ENCODE results near the gene TMEM239.
"Not testable (repeated sequence)": the region's sequence is repeated elsewhere in the genome, so short reads cannot be mapped to it uniquely, and the experiment has no call there.

The TMEM239 gene

DNA sequence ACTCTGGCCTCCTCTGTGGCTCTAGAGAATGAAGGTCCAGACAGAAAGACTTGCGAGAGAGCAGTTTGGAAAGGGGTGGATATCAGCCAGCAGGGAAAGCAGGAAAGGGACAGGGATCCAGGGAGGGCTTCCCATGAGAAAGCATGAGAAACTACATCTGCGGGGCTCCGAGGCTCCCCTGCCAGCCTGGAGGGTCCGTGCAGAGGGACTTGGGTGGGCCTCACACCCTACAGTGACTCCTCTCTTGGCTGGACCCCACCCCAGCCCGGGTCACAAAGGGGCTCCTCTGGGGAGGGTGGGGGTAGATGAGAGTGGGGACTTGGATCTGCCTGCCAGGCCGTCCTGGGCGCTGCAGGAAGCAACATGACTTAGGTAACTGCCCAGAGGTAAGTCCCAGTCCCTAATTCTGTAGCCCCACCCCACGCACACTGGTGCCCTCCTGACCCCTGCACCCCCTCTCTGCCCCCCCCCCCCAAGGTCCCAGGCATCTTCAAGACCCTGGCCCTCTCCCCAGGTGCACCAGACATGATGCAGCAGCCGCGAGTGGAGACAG is at the start of gene TMEM239:
TSS of gene TMEM239 (plus strand) at position 335 of the 553 bp plus-strand sequence. CDS start at position 526, 191 bp downstream.
- DNase-seq: no peak

DNA sequence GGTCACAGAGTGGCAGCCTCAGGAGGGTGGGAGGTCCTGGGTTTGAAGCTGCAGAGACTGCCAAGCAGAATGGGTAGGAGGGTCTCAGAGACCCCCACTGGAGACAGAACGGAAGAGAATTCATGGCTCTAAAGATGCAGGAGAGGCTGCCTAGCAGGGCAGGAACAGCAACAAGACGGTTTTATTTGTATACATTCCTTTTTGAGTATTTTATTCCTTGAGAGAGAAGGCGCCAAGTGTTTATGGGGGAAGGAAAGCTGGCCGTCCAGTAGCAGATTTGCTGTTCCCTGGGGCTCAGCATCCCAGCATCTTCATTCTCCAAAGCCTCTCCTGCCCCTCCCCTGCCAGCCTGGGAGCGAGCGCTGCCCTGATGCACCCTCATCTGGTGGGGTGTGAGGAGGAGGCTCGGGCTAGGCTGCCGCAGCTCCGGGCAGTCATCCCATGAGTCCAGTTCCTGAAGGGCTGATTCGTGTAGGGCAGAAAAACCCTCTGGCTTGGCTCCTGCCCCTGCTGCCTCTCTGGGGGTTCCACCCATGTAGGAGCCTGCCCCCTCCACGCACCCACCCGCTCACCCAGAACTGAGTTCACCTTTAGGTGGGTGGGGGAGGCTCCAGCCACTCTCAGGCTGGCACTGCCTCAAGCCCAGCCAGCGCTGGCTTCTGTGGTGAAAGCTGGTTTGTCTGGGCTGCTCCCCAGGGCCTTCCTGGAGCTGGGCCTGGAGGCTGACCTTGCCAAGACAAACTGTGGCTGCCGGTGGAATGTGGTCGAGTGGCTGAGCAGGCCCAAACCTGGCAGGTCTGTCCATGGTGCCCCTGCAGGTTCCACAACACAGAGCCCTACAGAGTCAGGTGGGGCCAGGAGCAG is 48.2 kb upstream of the TMEM239 start:
- no peak for DNase-seq

DNA sequence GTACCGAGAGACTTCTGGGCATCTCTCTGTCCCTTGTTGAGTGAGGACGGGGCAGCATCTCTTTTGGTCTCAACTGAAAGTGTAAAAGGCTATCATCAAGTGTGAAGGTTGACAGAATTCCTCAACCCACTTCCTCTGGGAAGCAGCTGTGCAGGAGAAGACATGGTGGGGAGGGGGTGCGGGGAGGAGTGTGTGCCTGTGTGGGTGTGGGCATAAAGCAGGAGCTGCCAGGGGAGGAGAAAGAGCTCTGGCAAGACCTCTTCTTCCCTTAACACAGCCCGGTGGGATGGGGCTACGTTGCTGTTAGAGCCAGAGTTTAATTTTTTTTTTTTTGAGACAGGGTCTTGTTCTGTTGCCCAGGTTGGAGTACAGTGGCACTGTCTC is 47.5 kb upstream of the TMEM239 start:
- DNase-seq: no peak

DNA sequence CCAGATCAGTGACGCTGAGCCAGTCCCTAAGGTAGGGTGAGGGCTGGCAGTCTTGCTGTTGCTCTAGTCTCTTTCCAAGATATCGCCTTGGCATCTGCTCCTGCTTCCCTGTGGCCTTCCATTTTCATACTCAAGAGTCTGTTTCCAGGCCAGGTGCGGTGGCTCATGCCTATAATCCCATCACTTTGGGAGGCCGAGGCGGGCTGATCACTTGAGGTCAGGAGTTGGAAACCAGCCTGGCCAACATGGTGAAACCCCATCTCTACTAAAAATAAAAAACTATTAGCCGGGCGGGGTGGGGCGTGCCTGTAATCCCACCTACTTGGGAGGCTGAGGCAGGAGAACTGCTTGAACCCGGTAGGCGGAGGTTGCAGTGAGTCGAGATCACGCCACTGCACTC is 46.1 kb upstream of the TMEM239 start:
- DNase-seq: not testable (repeated sequence)

DNA sequence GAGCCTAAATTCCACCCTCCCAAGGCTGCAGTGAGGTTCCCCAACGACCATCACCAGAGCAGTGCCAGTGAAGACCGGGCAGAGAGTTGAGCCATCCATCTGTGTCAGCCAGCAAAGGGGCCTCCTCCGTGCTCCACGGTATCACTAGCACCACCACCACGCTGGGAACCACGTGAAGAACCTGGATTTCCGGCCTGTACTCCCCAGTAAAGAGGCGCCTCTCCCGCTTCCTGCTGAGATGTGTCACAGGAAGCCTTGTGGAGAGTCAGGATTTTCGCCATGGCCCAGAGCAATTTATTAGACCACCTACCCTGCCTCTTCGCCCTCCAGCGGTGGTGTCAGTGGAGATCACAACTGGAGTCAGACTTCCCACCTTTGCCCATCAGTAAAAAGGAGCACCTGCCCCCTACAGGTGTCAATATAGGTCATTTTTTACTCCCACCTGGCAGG is 44.5 kb upstream of the TMEM239 start:
- DNase-seq: no peak

DNA sequence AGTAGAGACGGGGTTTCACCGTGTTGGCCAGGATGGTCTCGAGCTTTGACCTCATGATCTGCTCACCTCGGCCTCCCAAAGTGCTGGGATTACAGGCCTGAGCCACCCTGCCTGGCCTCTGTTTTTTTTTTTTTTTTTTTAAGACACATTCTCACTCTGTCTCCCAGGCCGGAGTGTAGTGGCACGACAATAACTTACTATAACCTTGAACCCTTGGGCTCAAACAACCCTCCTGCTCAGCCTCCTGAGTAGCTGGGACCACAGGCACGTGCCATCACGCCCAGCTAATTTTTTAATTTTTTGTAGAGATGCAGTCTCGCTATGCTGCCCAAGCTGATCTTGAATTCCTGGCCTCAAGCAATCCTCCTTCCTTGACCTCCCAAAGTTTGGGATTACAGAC is 42.4 kb upstream of the TMEM239 start:
- no peak for DNase-seq

DNA sequence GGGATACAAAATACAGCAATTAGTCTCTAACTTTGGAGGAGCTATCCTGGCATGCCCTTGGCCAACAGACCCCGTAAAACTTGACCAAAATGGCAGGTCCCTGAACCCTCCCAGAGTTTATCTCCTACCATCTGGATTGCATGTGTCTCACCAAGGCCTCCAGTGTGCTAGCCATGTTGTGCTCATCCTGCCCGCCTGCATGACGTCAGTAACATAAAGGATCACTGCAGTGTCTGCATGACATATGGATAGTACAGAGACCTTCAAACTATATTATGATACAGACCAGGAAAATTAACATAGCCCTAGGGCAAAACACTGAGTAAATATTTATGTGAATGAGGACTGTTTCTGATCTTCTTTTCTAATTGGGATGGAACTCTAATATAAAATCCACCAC is 41.0 kb upstream of the TMEM239 start:
- no peak for DNase-seq

DNA sequence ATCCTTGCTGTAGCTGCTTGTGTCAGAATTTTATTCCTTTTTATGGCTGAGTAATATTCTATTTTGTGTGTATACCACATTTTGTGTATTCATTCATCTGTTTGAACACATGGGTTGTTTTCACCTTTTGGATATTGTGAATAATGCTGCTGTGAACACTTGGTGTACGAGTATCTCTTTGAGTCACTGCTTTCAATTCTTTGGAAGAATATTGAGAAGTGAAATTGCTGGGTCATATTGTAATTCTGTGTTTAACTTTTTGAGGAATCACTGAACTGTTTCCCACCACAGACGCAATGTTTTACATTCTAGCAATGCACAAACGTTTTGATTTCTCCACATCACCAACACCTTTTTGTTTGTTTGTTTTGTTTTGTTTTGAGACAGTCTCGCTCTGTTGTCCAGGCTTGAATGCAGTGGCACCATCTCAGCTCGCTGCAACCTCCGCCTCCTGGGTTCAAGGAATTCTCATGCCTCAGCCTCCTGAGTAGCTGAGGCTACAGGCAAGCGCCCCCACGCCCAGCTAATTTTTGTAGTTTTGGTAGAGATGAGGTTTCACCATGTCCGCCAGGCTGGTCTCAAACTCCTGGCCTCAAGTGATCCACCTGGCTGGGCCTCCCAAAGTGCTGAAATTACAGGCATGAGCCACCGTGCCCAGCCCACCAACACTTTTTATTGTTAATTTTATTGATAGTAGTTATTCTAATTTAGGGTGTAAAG is 37.4 kb upstream of the TMEM239 start:
- DNase-seq: no peak

DNA sequence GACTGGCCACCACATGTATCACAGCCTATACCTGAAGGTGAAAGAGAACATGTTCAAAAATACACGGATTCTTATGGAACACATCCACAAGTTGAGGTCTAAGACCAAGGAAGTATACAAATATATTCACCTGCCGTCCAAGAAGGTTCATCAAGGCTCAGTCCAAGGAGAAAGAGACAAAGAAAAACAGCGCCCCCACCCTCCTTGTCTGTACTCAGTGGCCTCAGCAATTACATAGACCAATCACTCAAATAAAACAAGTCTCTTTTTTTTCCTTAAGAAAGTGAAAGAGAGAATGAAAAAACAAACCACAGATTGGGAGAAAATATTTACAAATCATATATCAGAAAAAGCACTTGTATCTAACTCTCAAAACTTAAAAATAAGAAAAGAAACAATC is 35.2 kb upstream of the TMEM239 start:
- no peak for DNase-seq

DNA sequence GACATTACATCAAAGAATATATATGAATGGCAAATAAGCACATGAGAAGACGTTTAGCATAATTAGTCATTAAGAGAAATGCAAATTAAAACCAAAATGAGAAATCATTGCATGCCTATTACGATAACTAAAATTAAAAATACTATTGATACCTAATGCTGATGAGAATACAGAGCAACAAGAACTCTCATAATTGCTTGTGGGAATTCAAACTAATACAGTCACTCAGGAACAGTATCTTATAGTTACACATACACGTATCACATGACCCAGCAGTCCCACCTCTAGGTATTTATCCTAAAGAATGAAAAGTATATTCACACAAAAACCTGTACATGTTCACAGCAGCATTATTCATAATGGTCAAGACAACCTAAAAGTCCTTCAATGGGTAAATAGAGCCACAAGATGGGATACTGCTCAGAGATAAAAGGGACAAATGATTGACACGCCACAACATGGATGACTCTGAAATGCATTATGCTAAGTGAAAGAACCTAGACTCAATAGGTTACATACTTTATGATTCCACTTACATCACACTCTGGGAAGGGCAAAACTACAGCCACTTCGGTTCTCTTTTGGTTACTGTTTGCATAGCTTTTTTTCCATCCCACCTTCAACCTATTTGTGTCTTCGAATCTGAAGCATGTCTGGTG is 32.1 kb upstream of the TMEM239 start:
- no peak for DNase-seq

DNA sequence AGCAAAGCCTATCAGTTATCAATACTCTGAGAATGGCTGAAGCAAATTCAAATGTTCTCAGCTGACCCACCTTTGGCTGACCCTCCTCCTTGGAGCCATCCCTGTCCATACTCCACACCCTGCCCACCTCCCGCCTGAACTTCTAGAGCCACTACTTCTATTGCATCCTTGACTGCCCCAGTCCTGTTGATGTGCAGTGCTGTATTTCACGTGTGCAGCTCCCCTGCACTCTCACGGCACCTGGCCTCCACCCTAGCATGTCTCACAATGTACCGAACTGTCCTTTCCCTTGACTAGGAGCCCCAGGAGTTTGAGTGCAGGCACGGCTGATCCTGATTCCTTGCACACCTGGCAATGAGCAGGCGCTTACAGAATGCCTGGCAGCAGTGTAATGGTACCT is 22.7 kb upstream of the TMEM239 start:
- DNase-seq: no peak

DNA sequence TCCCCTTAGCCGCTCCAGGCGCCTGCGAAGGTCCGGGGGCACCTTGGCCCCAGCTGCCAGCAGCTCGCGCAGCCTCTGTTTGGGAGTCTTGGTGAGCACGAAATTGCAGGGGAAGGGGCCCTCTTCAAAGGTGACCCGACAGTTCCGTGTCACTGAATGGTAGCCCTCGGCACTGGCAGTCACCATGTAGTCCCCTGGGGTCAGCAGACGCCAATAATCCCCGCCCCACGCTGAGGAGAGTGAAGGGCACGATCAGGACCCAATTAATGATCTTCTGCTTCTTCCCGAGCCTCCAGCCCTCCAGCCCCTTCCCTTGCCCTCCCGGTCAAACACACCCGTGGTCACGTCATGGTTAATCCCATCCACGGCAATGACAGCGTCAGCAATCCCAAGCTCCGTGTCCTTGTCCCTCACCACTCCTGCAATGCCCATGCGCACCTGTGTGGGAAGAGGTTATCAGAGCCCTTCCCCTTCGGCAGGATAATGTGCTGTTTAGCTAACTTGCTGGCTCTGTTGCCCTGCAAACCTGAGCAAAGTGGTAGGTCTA is 21.9 kb upstream of the TMEM239 start:
- no peak for DNase-seq

DNA sequence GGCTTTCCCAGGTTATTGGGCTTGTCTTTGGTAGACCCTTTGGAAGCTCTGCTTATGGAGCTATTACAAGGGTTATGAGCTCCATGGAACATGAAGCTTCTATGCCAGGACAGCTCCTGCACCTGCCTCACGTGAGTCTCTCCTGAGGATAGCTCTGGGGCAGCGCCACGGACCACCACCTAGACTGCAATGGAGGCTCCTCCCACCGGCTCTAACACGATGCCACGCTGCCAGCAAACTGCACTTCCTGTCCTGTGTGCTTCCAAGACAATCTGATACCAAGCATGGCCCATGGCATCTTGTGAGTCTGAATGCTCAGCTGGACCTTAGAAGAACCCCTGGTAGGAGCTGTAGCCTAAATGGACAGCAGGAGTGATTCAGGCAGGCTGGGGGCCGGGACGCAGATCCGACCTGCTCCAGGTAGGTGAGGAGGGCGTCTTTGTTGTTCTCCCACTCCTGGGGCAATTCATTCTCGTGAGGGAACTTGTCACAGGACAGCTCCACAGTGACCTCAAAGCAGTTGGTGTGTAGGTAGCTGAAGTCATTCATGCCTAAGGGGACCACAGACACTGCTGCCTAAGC is 21.2 kb upstream of the TMEM239 start:
- no peak for DNase-seq

DNA sequence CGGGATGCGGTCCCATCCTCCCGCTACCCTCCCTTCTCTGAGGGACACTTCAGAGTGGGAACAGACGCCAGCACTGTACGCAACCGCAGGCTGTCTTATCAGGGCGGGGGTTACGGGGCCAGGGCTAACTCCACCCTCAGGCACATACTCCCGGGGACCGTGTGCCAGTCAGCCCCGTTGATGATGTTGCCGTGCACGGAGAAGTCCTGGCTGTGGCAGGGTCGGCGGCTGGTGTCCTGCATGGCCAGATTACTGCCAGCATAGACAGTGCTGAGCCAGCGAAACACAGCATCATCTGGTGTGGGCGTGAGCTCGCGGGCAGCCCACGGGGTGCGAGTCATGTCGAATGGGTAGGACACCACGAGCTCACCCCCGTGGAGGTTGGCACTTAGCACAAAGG is 20.7 kb upstream of the TMEM239 start:
- DNase-seq: no peak

DNA sequence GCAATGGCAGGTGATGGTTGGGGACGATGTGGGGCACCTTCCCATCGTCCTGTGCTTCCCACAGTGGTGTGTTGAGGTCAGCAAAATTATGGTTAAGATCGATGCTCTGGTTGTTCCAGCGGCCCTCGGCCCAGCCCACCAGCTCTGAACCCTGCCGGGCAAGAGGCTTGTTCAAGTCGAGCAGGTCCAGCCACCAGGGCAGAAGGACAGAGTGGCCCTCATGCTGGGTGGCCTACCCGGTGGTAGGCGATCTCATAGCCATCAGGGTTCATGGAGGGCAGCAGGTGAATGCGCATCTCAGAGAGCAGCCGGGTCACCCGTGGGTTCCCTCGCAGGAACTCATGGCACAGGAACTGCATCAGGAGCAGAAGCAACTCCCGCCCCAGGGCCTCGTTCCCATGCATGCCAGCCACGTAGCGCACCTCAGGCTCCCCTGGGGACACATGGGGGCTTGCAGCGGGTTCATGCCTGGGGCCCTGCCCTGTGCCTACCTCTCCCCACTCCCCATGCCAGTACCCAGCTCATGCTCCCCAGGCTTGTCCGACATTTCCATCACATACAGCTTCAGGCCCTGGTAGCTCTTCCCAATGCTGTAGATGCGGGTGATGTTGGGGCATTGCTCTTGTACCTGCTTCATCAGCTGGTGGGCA is 20.0 kb upstream of the TMEM239 start:
- DNase-seq: no peak

DNA sequence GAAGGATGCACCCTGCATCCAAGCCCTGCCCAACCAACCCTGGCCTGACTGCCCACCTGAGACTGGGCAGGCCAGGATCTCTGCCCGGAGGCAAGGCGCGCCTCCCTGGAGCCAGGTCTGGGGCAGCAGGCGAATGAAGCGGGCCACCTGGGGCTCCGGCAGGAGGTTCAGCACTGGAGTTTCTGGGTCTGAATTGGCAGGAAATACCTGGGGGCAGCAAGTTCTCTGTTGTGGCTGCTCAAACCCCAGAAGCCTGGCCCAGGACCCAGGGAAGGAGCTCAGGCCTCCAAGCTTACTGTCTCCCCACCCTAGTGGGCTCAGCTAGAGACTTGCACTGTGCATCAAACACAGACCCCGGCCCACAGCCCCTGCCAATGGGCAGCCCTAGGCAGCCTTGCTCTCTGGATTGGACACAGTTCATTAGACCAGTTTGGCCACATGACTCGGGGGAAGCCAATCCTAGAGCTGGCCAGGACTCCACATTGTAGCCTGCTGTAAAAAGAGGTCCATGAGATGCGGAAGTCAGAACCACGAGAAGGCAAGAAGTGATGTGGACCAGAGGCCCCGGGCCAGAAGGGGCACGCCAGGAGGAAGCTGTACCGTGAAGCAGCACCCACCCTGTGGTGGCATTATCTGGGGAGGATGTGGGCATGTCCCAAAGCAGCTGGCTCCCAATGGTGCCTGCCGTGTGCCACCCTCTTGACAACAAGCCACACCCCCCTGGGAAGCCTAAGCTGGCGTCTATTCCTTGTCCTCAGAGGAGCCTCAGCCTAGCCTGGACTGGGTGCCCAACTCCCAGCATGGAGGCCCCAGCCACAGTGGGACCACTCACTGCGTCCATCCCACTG is 18.8 kb upstream of the TMEM239 start:
- no peak for DNase-seq

DNA sequence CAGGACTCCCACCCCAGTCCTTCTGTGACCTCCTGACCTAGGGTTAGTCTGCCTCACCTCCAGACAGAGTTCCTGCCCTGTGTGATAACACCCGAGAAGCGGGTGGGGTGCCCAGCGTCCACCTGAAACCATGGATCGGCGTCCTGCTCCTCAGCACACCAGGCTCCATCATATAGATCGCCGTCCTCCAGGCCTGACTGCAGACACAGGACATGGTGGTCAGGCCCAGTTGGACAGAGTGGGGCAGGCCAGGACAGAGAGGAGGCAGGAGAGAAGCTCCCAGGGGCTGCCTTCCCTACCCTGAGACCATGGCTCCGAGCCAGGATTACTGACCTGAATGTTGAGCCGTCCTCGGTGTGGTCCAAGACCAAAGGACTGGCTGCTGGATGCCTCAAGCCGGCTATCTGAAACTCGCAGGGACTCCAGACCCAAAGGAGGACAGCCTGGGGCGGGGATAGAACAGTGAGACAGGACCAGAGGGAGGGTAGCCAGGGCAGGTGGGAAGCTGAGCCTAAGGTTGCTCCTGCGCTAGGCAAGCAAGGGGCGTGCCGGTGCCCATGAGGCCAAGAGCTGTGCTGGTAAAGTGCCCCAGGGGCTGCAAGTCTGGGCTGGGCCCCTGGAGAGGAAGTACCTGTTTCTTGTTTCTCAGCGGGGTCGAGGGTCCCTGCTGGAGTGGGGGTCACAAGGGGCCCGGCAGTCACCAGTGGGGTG is 17.9 kb upstream of the TMEM239 start:
- no peak for DNase-seq

DNA sequence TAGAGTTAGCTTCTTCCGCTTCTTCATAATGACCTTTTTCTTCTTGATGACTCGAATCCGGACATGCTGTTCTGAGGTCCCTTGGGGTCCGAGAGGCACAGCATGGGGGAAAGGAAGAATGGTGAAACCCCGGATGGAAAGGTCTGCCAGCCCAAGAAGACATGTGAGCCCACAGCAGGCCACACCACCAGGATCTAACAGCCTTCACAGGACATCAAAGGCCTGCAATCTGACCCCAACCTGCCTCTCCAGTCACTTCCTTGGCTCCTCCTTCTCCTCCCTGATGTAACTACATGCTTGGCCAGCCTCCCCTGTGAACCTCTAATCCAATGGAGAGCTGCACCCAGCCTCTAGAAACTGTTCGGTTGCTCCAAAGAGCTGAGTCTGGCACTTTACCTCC is 17.4 kb upstream of the TMEM239 start:
- DNase-seq: no peak

DNA sequence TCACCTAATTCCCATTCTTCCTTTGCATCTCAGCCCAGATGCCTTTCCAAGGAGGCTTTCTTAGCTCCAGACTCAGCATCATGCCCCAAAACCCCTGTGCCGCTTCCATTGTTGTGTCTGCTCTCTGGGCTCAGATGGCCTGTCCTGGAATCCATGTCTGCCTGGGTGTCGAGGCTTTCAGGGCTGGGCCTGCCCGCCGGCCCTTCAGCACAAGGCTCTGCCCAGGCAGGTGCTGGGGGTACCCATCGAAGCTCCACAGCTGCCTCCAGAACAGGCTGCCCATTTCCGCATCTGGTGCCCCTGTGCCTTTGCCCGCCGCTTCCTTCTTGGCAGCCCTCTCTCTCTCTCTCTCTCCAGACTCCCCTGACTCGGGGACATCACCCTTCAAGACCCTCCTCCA is 16.9 kb upstream of the TMEM239 start:
- DNase-seq: no peak

DNA sequence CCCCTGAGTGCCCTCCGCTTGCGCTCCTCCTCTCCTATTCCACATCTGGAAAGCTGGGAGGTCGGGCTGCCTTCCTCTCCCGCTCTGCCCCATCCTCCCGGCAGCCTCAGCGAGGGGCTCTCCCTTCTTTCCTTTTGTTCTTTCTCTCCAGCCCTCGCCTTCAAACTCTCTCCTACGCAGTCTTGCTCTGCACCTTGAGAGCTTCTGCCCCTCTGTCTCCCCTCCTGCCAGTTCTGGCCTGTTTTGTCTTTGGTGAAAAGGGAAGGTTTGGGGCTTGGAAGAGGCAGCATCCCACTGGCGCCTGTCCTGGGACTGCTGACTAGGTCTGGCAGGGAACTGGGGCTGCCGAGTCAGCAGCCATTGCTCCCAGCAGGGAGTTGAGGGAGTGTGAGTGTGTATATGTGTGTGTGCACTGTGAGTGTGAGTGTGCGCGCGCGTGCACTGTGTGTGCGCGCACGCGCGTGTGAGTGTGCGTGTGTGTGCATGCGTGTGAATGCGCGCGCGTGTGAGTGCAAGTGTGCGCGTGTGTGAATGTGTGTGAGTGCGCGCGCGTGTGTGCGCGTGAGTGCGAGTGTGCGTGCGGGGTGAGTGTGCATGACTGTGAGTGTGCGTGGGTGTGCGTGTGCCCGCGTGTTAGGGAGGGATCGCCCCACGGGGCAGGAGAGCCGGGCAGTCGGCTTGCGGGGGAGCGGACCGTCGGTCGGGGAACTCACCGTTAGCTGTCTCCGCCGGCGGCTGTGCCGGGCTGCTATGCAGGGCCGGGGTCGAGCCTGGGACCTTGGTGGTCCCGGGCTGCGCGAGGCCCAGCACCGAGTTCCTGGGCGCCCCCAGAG is 16.3 kb upstream of the TMEM239 start:
- DNase-seq: no peak
